IPS-18c (cell line): ENCODE data around the gene RYR1.

Experiments used
- H3K4me3 ChIP-seq: 2 replicates; pipeline ENCODE4 v1.7.0; 2013; ENCODE audit warnings: low read depth, mild to moderate bottlenecking, low read length, moderate library complexity; ENCODE audit not compliant: insufficient read depth
- H3K9me3 ChIP-seq: one replicate; pipeline ENCODE4 v1.6.1; 2013; ENCODE audit warnings: mild to moderate bottlenecking, low read length, moderate library complexity; ENCODE audit not compliant: control insufficient read depth, insufficient read depth

Gene RYR1

GRCh38 chr19:38442736-38443135 lies 9.2 kb downstream of the RYR1 start:
- Histone ChIP-seq H3K4me3 (no peak overlapping the region), H3K9me3 (no peaks in the 10 kb centered on the region)

GRCh38 chr19:38443458-38443999 lies 10.0 kb downstream of the RYR1 start:
- Histone ChIP-seq H3K4me3 (no peak overlapping the region), H3K9me3 (no peaks in the 10 kb centered on the region)

- H3K4me3 ChIP-seq: no peak overlapping the region
These were observed 10.5 kb downstream of the RYR1 start for GRCh38 chr19:38444026-38444425.

GRCh38 chr19:38445362-38445761 lies 11.9 kb downstream of the RYR1 start:
- H3K9me3 ChIP-seq: no peaks in the 10 kb centered on the region
- H3K4me3 ChIP-seq: no peak overlapping the region

More at GRCh38 chr19:38444026-38444425, 10.5 kb downstream of the RYR1 start:
- no peaks in the 10 kb centered on the region for H3K9me3 ChIP-seq

- no peaks in the 10 kb centered on the region for H3K9me3 ChIP-seq
- H3K4me3 ChIP-seq: no peak overlapping the region
These were observed 14.7 kb downstream of the RYR1 start for GRCh38 chr19:38448225-38448624.

GRCh38 chr19:38449518-38449917 lies 16.0 kb downstream of the RYR1 start:
- Histone ChIP-seq H3K4me3 (no peak overlapping the region), H3K9me3 (no peaks in the 10 kb centered on the region)

GRCh38 chr19:38451036-38451435 lies 17.5 kb downstream of the RYR1 start:
- Histone ChIP-seq H3K4me3 (no peak overlapping the region), H3K9me3 (no peaks in the 10 kb centered on the region)

- Histone ChIP-seq H3K4me3 (no peak overlapping the region), H3K9me3 (no peaks in the 10 kb centered on the region)
These were observed 18.1 kb downstream of the RYR1 start for GRCh38 chr19:38451629-38452028.

GRCh38 chr19:38452430-38453366 lies 19.2 kb downstream of the RYR1 start:
- H3K4me3 ChIP-seq: 0 out of 2 replicates have a peak overlapping the region, but pooled peaks have one; percentile 20

GRCh38 chr19:38453596-38453995 lies 20.1 kb downstream of the RYR1 start:
- Histone ChIP-seq H3K4me3 (no peak overlapping the region), H3K9me3 (no peaks in the 10 kb centered on the region)

More at GRCh38 chr19:38452430-38453366, 19.2 kb downstream of the RYR1 start:
- no peaks in the 10 kb centered on the region for H3K9me3 ChIP-seq

- H3K4me3 ChIP-seq: no peak overlapping the region
- H3K9me3 ChIP-seq: no peaks in the 10 kb centered on the region
These were observed 21.5 kb downstream of the RYR1 start for GRCh38 chr19:38455031-38455430.

- Histone ChIP-seq H3K4me3 (no peak overlapping the region), H3K9me3 (no peaks in the 10 kb centered on the region)
These were observed 23.7 kb downstream of the RYR1 start for GRCh38 chr19:38457202-38457601.

GRCh38 chr19:38457690-38458405 lies 24.4 kb downstream of the RYR1 start:
- no peaks in the 10 kb centered on the region for H3K9me3 ChIP-seq
- H3K4me3 ChIP-seq: no peak overlapping the region

- Histone ChIP-seq H3K9me3 (no peaks in the 10 kb centered on the region), H3K4me3 (no peak overlapping the region)
These were observed 25.5 kb downstream of the RYR1 start for GRCh38 chr19:38458991-38459390.

GRCh38 chr19:38463365-38463764 lies 29.9 kb downstream of the RYR1 start:
- Histone ChIP-seq H3K9me3 (peaks cover 4% of the 10 kb centered on the region), H3K4me3 (no peak overlapping the region)

GRCh38 chr19:38464421-38465082 lies 31.1 kb downstream of the RYR1 start:
- H3K9me3 ChIP-seq: peaks cover 4% of the 10 kb centered on the region

GRCh38 chr19:38466050-38466449 lies 32.6 kb downstream of the RYR1 start:
- Histone ChIP-seq H3K4me3 (no peak overlapping the region), H3K9me3 (peaks cover 4% of the 10 kb centered on the region)

More at GRCh38 chr19:38464421-38465082, 31.1 kb downstream of the RYR1 start:
- no peak overlapping the region for H3K4me3 ChIP-seq
